ENCODE data around the gene IFFO2.

IFFO2 gene

DNA sequence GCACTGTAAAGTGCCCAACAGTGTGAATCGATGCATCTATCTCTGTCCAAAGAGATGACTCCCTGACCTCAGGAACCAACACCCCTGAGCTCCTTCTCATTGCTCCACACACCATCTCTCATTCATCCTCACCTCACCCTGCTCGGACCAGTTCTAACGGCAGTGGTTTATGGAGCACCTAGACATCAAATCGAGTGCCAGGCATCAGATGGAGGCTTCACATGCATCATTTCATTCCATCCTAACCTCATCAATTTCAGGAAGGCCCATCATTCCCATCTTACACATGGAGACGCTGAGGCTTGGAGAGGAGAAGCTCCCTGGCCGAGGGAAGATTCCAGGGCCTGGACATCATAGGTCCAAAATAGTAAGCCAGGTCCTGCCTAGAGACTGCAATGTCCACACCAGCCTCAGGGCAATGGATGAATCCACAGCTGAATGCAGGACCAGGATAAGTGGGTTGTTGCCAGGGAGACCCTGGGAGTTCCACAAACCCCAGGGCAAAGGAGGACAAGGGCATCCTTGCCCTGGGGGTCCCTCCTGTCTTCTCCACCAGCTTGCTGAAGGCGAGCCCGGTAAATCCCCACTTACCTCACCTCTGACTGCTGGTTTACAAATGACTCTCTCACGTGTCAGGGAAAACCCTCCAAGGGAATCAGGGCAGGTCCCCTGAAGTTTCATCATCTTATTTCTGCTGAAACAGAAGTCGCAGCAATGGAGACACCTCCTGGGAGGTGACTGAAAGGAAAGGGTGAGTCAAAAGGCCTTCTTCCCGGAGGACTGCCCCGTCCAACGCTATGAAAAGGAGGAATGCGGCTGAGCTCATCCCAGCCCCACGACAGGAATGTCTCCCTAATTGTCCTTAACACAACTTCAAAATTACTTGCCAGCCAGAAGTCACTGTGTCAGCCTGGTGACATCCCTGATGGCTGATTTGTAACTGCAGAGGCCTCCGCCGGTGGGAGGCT is 9.0 kb upstream of the IFFO2 start:
- no peak overlapping the region for H3K4me3 ChIP-seq (ENCODE audit: low read length)
- no peaks in the 10 kb centered on the region for H3K9me3 ChIP-seq (ENCODE audit: low read length)
- H3K4me1 ChIP-seq (ENCODE audit: insufficient read depth, low read length) = peaks cover 12% of the 10 kb centered on the region
- peaks cover 4% of the 10 kb centered on the region for H3K27me3 ChIP-seq (ENCODE audit: insufficient read depth, low read length)
- H3K36me3 ChIP-seq (ENCODE audit: insufficient read depth, low read length) = no peaks in the 10 kb centered on the region
- H2AFZ ChIP-seq (ENCODE audit: low read depth, low read length) = no peak overlapping the region

DNA sequence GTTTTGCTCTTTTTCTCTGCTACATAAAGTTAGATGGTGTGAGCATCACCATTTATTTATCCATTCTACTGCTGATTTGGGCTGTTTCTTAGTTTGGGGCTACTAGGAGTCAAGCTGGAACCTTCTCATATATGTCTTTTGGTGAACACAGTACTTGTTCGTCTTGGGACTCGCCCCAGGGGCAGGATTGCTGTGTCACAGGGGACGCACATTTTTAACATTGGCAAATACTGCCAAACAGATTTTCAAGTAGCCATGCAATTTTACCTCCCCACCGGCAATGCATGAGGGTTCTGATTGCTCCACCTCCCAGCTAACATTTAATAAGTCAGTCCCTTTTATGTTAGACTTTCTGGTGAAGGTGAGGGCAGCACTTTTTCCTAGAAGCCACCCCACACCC is 7.5 kb upstream of the IFFO2 start:
- Histone ChIP-seq H3K4me3 (ENCODE audit: low read length) (no peak overlapping the region), H3K4me1 (ENCODE audit: insufficient read depth, low read length) (peaks cover 12% of the 10 kb centered on the region), H2AFZ (ENCODE audit: low read depth, low read length) (no peak overlapping the region), H3K27me3 (ENCODE audit: insufficient read depth, low read length) (peaks cover 4% of the 10 kb centered on the region), H3K9me3 (ENCODE audit: low read length) (no peaks in the 10 kb centered on the region), H3K36me3 (ENCODE audit: insufficient read depth, low read length) (no peaks in the 10 kb centered on the region)

DNA sequence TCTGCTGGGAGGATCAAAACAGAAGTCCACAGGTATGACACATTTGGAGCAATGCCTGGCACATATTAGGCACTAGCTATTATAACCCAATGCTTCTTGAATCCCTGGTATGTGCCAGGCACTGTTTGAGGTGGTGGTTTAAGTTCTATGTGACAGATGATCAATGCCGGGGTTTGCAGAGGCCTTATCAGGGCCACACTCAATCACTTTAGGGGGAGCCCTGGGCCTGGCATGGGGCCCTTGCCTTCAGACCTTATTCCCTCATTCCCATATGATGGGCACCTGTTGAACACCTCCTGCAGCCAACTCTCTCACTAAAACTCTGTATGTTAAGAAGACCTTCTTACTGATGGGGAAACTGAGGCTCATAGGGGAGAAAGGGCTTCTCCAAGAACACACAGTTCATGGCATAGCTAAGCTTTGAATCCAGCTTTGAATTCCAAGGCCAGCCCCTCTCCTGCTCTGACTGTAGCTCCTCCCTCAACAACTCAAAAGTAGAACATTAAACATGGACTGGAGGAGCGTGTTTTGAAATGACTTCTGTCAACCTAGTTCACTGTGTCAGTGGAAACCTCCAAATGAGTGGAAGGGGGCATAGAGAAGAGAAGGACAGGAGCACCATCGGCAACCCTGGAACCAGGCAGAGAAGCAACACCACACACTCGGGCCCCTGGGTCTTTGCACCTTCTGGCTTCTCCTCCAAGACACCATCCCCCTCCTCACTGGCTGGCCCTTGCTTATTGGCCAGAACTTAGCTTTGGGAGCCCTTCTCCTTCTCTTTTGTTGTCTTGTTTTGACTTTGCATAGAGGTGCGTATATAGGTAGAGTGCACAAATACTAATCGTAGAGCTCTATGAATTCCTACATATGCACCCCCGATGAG is 6.6 kb upstream of the IFFO2 start:
- no peak overlapping the region for H2AFZ ChIP-seq (ENCODE audit: low read depth, low read length)
- no peaks in the 10 kb centered on the region for H3K9me3 ChIP-seq (ENCODE audit: low read length)
- no peak overlapping the region for H3K4me3 ChIP-seq (ENCODE audit: low read length)
- H3K27me3 ChIP-seq (ENCODE audit: insufficient read depth, low read length) = peaks cover 4% of the 10 kb centered on the region
- no peaks in the 10 kb centered on the region for H3K36me3 ChIP-seq (ENCODE audit: insufficient read depth, low read length)
- H3K4me1 ChIP-seq (ENCODE audit: insufficient read depth, low read length) = peaks cover 12% of the 10 kb centered on the region

DNA sequence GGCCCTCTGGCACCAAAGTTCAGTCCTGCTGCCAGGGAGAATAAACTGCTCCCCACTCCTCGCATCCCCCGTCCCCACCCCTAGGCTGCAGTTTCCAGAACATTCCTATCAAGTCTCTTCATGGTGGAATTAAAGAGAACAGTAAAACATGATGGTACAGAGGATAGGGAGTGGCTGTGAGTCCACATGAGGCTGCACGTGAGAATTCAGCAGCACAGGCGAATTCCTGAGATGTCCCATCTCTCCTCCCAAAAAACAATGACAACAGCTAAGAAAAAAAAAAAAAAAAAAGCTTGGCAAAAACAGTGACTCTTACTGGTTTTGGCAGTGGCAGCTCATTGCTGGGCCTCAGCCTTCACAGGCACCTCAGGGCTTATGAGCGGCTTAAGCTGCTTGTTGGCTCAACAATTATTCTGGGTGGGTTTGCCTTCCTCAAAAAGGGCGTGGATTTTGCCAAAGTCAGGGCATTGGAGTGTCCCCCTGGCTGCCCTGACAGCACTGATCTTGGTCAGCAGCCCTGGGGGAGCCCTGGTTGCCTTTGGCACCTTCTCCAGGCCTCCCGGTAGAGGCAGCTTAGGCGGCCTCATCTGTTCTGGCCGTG is 5.7 kb upstream of the IFFO2 start:
- Histone ChIP-seq H3K4me1 (ENCODE audit: insufficient read depth, low read length) (peaks cover 13% of the 10 kb centered on the region), H2AFZ (ENCODE audit: low read depth, low read length) (no peak overlapping the region), H3K36me3 (ENCODE audit: insufficient read depth, low read length) (no peaks in the 10 kb centered on the region), H3K4me3 (ENCODE audit: low read length) (no peak overlapping the region), H3K9me3 (ENCODE audit: low read length) (no peaks in the 10 kb centered on the region), H3K27me3 (ENCODE audit: insufficient read depth, low read length) (peaks cover 4% of the 10 kb centered on the region)

DNA sequence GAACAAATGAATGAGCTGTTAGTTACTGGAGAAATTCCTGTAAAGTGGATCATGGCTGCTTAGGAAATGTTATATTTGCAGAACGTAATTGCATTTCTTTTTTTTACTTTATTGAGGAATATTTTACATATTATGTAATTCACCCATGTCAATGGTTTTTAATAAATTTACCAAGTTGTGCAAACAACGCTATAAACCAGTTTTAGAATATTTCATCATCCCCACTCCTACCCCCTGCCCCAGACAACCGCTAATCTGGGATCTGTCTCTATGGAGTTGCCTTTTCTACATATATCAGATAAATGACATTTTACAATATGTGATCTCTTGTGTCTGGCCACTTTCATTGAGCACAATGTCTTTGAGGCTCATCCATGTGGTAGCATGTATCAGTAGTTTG is 4.3 kb upstream of the IFFO2 start:
- no peak overlapping the region for H3K4me3 ChIP-seq (ENCODE audit: low read length)
- H3K9me3 ChIP-seq (ENCODE audit: low read length) = no peaks in the 10 kb centered on the region
- no peak overlapping the region for H2AFZ ChIP-seq (ENCODE audit: low read depth, low read length)
- no peaks in the 10 kb centered on the region for H3K27me3 ChIP-seq (ENCODE audit: insufficient read depth, low read length)
- peaks cover 12% of the 10 kb centered on the region for H3K4me1 ChIP-seq (ENCODE audit: insufficient read depth, low read length)
- H3K36me3 ChIP-seq (ENCODE audit: insufficient read depth, low read length) = no peaks in the 10 kb centered on the region

DNA sequence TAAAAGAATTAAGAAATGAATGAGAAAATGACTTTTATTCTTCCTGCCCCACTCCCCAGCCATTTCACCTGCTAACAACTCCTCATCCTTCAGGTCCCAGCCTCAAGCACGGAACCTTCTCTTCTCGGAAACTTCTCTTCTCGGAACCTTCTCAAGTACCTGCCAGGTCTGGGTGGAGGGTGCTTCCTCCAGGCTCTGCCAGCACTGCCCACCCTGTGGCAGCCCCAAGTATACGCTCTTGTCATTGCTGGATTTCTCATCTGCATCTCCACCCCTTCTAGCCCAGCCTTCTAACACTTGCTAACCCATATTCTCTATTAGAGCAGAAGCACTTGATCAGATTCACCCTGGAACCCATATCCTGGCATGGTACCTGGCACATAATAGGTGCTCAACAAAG is 3.9 kb upstream of the IFFO2 start:
- H3K4me3 ChIP-seq (ENCODE audit: low read length) = no peak overlapping the region
- peaks cover 10% of the 10 kb centered on the region for H3K4me1 ChIP-seq (ENCODE audit: insufficient read depth, low read length)
- no peaks in the 10 kb centered on the region for H3K36me3 ChIP-seq (ENCODE audit: insufficient read depth, low read length)
- H3K9me3 ChIP-seq (ENCODE audit: low read length) = no peaks in the 10 kb centered on the region
- no peaks in the 10 kb centered on the region for H3K27me3 ChIP-seq (ENCODE audit: insufficient read depth, low read length)
- no peak overlapping the region for H2AFZ ChIP-seq (ENCODE audit: low read depth, low read length)

DNA sequence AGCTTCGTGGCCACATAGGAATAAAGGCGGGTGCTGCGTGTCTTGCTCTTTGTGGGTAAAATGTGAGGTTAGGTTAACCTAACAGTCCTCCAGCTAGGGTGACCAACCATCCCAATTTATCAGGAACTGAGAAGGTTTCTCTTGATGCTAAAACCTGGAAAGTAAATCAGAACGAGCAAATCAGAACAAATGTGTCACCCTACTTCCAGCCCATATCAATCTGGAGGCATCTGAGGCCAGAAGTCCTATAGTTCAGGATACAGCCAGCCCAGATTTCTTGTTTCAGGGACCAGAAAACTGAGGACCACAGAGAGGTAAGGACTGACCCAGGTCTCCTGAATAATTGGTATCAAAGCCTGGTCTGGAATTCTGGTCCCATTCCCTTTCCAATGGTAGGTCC is 3.1 kb upstream of the IFFO2 start:
- H3K9me3 ChIP-seq (ENCODE audit: low read length) = no peaks in the 10 kb centered on the region
- no peaks in the 10 kb centered on the region for H3K36me3 ChIP-seq (ENCODE audit: insufficient read depth, low read length)
- H3K27me3 ChIP-seq (ENCODE audit: insufficient read depth, low read length) = no peaks in the 10 kb centered on the region
- H2AFZ ChIP-seq (ENCODE audit: low read depth, low read length) = no peak overlapping the region
- no peak overlapping the region for H3K4me3 ChIP-seq (ENCODE audit: low read length)
- H3K4me1 ChIP-seq (ENCODE audit: insufficient read depth, low read length) = peaks cover 13% of the 10 kb centered on the region

DNA sequence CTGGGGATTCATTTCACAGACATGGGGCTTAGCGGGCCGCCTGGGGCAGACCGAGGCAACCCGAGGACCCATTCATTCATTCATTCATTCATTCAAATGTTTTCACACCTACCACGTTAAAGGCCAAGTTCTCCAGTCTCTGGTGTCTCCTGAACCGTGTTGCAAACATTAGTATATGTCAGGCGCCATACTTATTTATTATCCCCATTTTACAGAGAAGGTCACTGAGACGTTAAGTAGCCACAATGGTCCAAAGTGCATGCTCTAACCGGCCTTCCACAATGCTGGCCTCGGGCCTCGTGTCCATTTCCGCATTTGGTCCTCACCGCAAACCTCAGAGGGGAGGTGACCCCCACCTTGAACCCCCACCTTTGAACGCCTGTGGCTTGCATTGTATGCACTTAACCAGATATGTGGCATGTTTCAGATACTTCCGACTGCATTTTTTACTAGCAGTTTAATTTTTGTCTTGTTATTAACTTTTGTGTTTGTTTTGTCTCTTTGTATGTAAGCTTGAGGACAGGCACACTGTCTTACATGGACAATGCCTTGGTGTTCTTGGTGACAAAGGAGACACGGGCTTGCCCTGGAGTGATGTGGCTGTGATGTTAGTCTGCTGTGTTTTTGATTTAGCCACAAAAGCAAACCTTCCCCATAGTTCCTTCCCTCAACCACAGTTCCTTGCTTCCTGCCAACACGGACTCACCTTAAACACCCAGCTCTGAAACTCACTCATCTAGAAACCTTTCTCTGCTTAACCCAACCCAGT is 1.2 kb upstream of the IFFO2 start:
- Histone ChIP-seq H3K4me3 (ENCODE audit: low read length) (peak overlapping the region; percentile 76), H2AFZ (ENCODE audit: low read depth, low read length) (peak overlapping the region; percentile 91), H3K9me3 (ENCODE audit: low read length) (no peaks in the 10 kb centered on the region), H3K36me3 (ENCODE audit: insufficient read depth, low read length) (no peaks in the 10 kb centered on the region), H3K4me1 (ENCODE audit: insufficient read depth, low read length) (peaks cover 16% of the 10 kb centered on the region), H3K27me3 (ENCODE audit: insufficient read depth, low read length) (no peaks in the 10 kb centered on the region)

DNA sequence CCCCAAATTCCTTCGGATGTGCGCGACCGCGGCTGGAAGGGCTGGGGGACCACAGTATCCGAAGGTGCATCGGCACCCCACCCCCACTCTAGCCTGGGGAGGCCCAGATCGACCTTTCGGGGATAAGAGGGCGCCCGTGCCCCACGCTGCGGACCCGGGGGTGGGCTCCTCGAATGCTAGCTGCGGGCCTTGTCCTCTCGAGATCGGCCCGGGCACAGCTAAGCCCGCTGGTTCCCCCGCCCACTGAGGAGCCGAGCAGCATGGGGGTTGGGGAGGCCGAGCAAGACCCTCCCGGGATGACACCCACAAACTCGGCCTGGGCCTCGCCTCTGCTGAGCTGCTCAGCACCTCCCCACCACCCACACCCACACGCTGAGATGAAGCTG is 653 bp upstream of the IFFO2 start:
- H3K4me1 ChIP-seq (ENCODE audit: insufficient read depth, low read length) = peaks cover 16% of the 10 kb centered on the region
- peak overlapping the region; percentile 91 for H2AFZ ChIP-seq (ENCODE audit: low read depth, low read length)
- H3K27me3 ChIP-seq (ENCODE audit: insufficient read depth, low read length) = no peaks in the 10 kb centered on the region
- peak overlapping the region; percentile 76 for H3K4me3 ChIP-seq (ENCODE audit: low read length)
- H3K9me3 ChIP-seq (ENCODE audit: low read length) = no peaks in the 10 kb centered on the region
- H3K36me3 ChIP-seq (ENCODE audit: insufficient read depth, low read length) = no peaks in the 10 kb centered on the region

DNA sequence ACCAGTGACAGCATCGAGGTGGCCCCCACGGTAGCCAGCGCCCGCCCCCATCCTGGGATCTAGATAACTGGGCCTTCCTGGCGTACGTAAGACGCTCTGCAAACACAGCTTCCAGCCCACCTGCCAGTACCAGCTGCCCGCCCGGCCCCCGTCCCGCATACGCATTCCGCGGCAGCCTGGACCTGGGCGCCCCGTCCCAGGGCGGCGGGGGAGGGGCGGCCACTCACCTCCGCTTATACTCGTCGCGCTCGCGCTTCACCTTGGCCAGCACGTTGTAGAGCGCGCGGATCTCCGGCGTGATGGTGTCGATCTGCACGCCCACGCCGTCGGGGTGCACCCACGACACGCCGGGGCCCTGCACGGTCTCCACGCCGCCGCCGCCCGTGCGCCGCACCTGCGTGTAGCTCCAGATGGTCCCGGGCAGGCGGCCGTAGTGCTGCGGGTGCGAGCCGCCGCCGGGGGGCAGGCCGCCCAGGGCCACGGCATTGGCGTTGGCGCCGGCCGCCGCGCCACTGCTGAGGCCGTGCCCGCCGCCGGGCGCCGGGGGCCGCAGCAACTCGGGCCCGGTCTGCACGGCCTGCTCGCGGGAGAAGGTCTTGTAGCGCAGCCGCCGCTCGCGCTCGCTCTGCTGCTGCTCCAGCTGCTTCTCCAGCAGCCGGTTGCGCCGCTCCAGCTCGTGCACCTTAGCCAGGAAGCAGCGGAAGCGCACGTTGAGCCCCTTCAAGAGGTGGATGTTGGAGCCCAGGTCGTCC is 859 bp downstream of the IFFO2 start:
- Histone ChIP-seq H3K36me3 (ENCODE audit: insufficient read depth, low read length) (no peaks in the 10 kb centered on the region), H3K4me1 (ENCODE audit: insufficient read depth, low read length) (peaks cover 21% of the 10 kb centered on the region), H3K9me3 (ENCODE audit: low read length) (no peaks in the 10 kb centered on the region), H2AFZ (ENCODE audit: low read depth, low read length) (no peak overlapping the region), H3K4me3 (ENCODE audit: low read length) (peak overlapping the region; percentile 73), H3K27me3 (ENCODE audit: insufficient read depth, low read length) (no peaks in the 10 kb centered on the region)

DNA sequence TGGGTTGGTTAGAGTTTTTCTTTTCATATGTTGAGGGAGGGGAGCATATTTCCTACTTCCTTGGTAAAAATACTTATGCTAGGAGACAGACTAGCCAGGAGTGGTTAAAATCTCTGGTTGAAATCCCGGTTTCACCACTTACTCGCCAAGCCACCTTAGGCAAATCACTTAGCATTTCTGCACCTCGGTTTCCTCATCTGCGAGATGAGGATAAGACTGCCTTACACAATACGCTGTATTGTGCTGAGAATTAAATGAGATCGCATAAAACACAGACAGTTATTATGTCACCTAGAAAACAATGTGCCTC is 1.4 kb downstream of the IFFO2 start:
- Histone ChIP-seq H3K9me3 (ENCODE audit: low read length) (no peaks in the 10 kb centered on the region), H3K4me1 (ENCODE audit: insufficient read depth, low read length) (peaks cover 27% of the 10 kb centered on the region), H3K36me3 (ENCODE audit: insufficient read depth, low read length) (no peaks in the 10 kb centered on the region), H3K4me3 (ENCODE audit: low read length) (peak overlapping the region; percentile 73), H3K27me3 (ENCODE audit: insufficient read depth, low read length) (no peaks in the 10 kb centered on the region), H2AFZ (ENCODE audit: low read depth, low read length) (no peak overlapping the region)
